Activated T-cell treated with anti-CD3 and anti-CD28 coated beads, Interleukin-2, amount 50 U/mL, for 24 hours (primary cell): ENCODE results near the gene PIK3R1.

ENCODE experiments used
- DNase-seq: peaks from one replicate; pipeline ENCODE4 v3.0.0-alpha.2; 2020
- H3K27ac Mint-ChIP-seq: 2 replicates; pipeline ENCODE4 v1.8.0; 2020; ENCODE audit warnings: mild to moderate bottlenecking, mixed read lengths
- H3K27me3 Mint-ChIP-seq: 2 replicates; pipeline ENCODE4 v1.8.0; 2020; ENCODE audit warnings: mixed read lengths
- H3K36me3 Mint-ChIP-seq: 2 replicates; pipeline ENCODE4 v1.8.0; 2020; ENCODE audit warnings: low read depth, mixed read lengths
- H3K4me1 Mint-ChIP-seq: 2 replicates; pipeline ENCODE4 v1.8.0; 2020; ENCODE audit warnings: low read depth, mixed read lengths
- H3K4me3 Mint-ChIP-seq: 2 replicates; pipeline ENCODE4 v1.8.0; 2020; ENCODE audit warnings: mild to moderate bottlenecking, moderate library complexity, mixed read lengths
- H3K9me3 Mint-ChIP-seq: 2 replicates; pipeline ENCODE4 v1.8.0; 2020; ENCODE audit warnings: mixed read lengths

Gene PIK3R1

GRCh38 chr5:68330574-68330973 is 115.0 kb downstream of the PIK3R1 start:
- no peak for DNase-seq
- Mint-ChIP-seq H3K4me1 (peaks cover 2% of the 10 kb centered on the region), H3K36me3 (no peaks in the 10 kb centered on the region), H3K9me3 (no peaks in the 10 kb centered on the region), H3K4me3 (no peak overlapping the region), H3K27me3 (peaks cover 5% of the 10 kb centered on the region), H3K27ac (no peak overlapping the region)

GRCh38 chr5:68331192-68332079 is 115.9 kb downstream of the PIK3R1 start:
- no peak overlapping the region for H3K4me3 Mint-ChIP-seq
- DNase-seq: no peak
- peaks cover 5% of the 10 kb centered on the region for H3K27me3 Mint-ChIP-seq
- no peaks in the 10 kb centered on the region for H3K9me3 Mint-ChIP-seq
- H3K4me1 Mint-ChIP-seq: peaks cover 2% of the 10 kb centered on the region
- H3K36me3 Mint-ChIP-seq: no peaks in the 10 kb centered on the region
- H3K27ac Mint-ChIP-seq: no peak overlapping the region

GRCh38 chr5:68332080-68332451 is 116.5 kb downstream of the PIK3R1 start:
- peaks cover 2% of the 10 kb centered on the region for H3K4me1 Mint-ChIP-seq
- H3K9me3 Mint-ChIP-seq: no peaks in the 10 kb centered on the region
- no peak overlapping the region for H3K4me3 Mint-ChIP-seq
- no peak overlapping the region for H3K27ac Mint-ChIP-seq
- DNase-seq: no peak
- H3K27me3 Mint-ChIP-seq: peaks cover 5% of the 10 kb centered on the region
- H3K36me3 Mint-ChIP-seq: no peaks in the 10 kb centered on the region

- no peak for DNase-seq
Observed at GRCh38 chr5:68332556-68332955, 117.0 kb downstream of the PIK3R1 start.

GRCh38 chr5:68333649-68334552 is 118.3 kb downstream of the PIK3R1 start:
- Mint-ChIP-seq H3K4me1 (peaks cover 2% of the 10 kb centered on the region), H3K9me3 (no peaks in the 10 kb centered on the region), H3K27ac (no peak overlapping the region), H3K36me3 (no peaks in the 10 kb centered on the region), H3K27me3 (no peaks in the 10 kb centered on the region), H3K4me3 (no peak overlapping the region)
- DNase-seq: no peak

More at GRCh38 chr5:68332556-68332955, 117.0 kb downstream of the PIK3R1 start:
- Mint-ChIP-seq H3K9me3 (no peaks in the 10 kb centered on the region), H3K4me1 (peaks cover 2% of the 10 kb centered on the region), H3K36me3 (no peaks in the 10 kb centered on the region), H3K27me3 (peaks cover 4% of the 10 kb centered on the region), H3K4me3 (no peak overlapping the region), H3K27ac (no peak overlapping the region)

GRCh38 chr5:68334553-68334886 is 119.0 kb downstream of the PIK3R1 start:
- no peak overlapping the region for H3K4me3 Mint-ChIP-seq
- no peaks in the 10 kb centered on the region for H3K27me3 Mint-ChIP-seq
- DNase-seq: no peak

GRCh38 chr5:68335075-68335474 is 119.5 kb downstream of the PIK3R1 start:
- H3K27ac Mint-ChIP-seq: no peak overlapping the region
- no peaks in the 10 kb centered on the region for H3K36me3 Mint-ChIP-seq
- DNase-seq: no peak
- H3K4me3 Mint-ChIP-seq: no peak overlapping the region
- peaks cover 2% of the 10 kb centered on the region for H3K4me1 Mint-ChIP-seq
- no peaks in the 10 kb centered on the region for H3K9me3 Mint-ChIP-seq
- no peaks in the 10 kb centered on the region for H3K27me3 Mint-ChIP-seq

More at GRCh38 chr5:68334553-68334886, 119.0 kb downstream of the PIK3R1 start:
- H3K36me3 Mint-ChIP-seq: no peaks in the 10 kb centered on the region
- H3K27ac Mint-ChIP-seq: no peak overlapping the region
- no peaks in the 10 kb centered on the region for H3K9me3 Mint-ChIP-seq
- peaks cover 2% of the 10 kb centered on the region for H3K4me1 Mint-ChIP-seq

- H3K4me1 Mint-ChIP-seq: peaks cover 1% of the 10 kb centered on the region
- no peaks in the 10 kb centered on the region for H3K9me3 Mint-ChIP-seq
- no peak for DNase-seq
Observed at GRCh38 chr5:68336200-68336599, 120.6 kb downstream of the PIK3R1 start.

GRCh38 chr5:68337235-68337634 is 121.7 kb downstream of the PIK3R1 start:
- Mint-ChIP-seq H3K9me3 (no peaks in the 10 kb centered on the region), H3K27me3 (no peaks in the 10 kb centered on the region), H3K27ac (no peak overlapping the region), H3K4me1 (no peaks in the 10 kb centered on the region), H3K4me3 (no peak overlapping the region), H3K36me3 (no peaks in the 10 kb centered on the region)
- DNase-seq: no peak

More at GRCh38 chr5:68336200-68336599, 120.6 kb downstream of the PIK3R1 start:
- Mint-ChIP-seq H3K4me3 (no peak overlapping the region), H3K27ac (no peak overlapping the region), H3K36me3 (no peaks in the 10 kb centered on the region), H3K27me3 (no peaks in the 10 kb centered on the region)

- no peaks in the 10 kb centered on the region for H3K36me3 Mint-ChIP-seq
- no peaks in the 10 kb centered on the region for H3K27me3 Mint-ChIP-seq
- no peaks in the 10 kb centered on the region for H3K9me3 Mint-ChIP-seq
- no peak for DNase-seq
- H3K27ac Mint-ChIP-seq: no peak overlapping the region
- peaks cover 25% of the 10 kb centered on the region for H3K4me1 Mint-ChIP-seq
- no peak overlapping the region for H3K4me3 Mint-ChIP-seq
Observed at GRCh38 chr5:68339921-68340321, 124.4 kb downstream of the PIK3R1 start.

- Mint-ChIP-seq H3K36me3 (no peaks in the 10 kb centered on the region), H3K4me3 (no peak overlapping the region), H3K27ac (no peak overlapping the region), H3K27me3 (no peaks in the 10 kb centered on the region), H3K4me1 (peaks cover 30% of the 10 kb centered on the region), H3K9me3 (no peaks in the 10 kb centered on the region)
- no peak for DNase-seq
Observed at GRCh38 chr5:68341006-68341405, 125.5 kb downstream of the PIK3R1 start.

GRCh38 chr5:68342693-68343092 is 127.1 kb downstream of the PIK3R1 start:
- Mint-ChIP-seq H3K27ac (no peak overlapping the region), H3K9me3 (peaks cover 6% of the 10 kb centered on the region), H3K4me3 (no peak overlapping the region), H3K36me3 (no peaks in the 10 kb centered on the region), H3K27me3 (no peaks in the 10 kb centered on the region), H3K4me1 (peaks cover 30% of the 10 kb centered on the region)
- DNase-seq: no peak

- Mint-ChIP-seq H3K27ac (peak overlapping the region; percentile 10), H3K4me3 (no peak overlapping the region), H3K27me3 (no peaks in the 10 kb centered on the region), H3K4me1 (peaks cover 30% of the 10 kb centered on the region), H3K9me3 (peaks cover 11% of the 10 kb centered on the region), H3K36me3 (no peaks in the 10 kb centered on the region)
- peak; percentile 36 for DNase-seq
Observed at GRCh38 chr5:68343421-68343826, 127.9 kb downstream of the PIK3R1 start.

GRCh38 chr5:68344447-68345111 is 129.0 kb downstream of the PIK3R1 start:
- Mint-ChIP-seq H3K27me3 (no peaks in the 10 kb centered on the region), H3K9me3 (peaks cover 11% of the 10 kb centered on the region), H3K27ac (no peak overlapping the region), H3K36me3 (no peaks in the 10 kb centered on the region), H3K4me1 (peaks cover 30% of the 10 kb centered on the region), H3K4me3 (no peak overlapping the region)
- no peak for DNase-seq
